Heart right ventricle (tissue), 16 donors: Measurements from ENCODE around the gene FGFRL1. TPM values are rescaled to one million over a fixed set of nuclear protein-coding genes. Genes with fewer than 3 reads are reported as not detected.

ENCODE experiments used
- ATAC-seq, 8 donors: fragments of 200-7000 bp; cut with Tn5 transposase; one replicate each; pipeline ENCODE4 v1.9.1; 2020; ENCODE audit warnings: mild to moderate bottlenecking in 8 of 8, moderate library complexity in 8 of 8, moderate number of reproducible peaks in 1 of 8
- DNase-seq, 2 donors: peaks; one replicate each; pipeline ENCODE4 v3.0.0-alpha.2; 2020
- H3K27ac ChIP-seq, 10 donors: fragments of 200-600 bp; sonication (generic) in 2 of 10; one replicate each; pipeline versions ENCODE4 v1.5.0 to v1.8.0; 2020 to 2022; ENCODE audit warnings: mild to moderate bottlenecking in 3 of 10
- H3K27me3 ChIP-seq, 7 donors: fragments of 200-600 bp; one replicate each; pipeline ENCODE4 v1.8.0; 2021 to 2022; ENCODE audit warnings: mild to moderate bottlenecking in 2 of 7
- H3K36me3 ChIP-seq, 9 donors: fragments of 200-600 bp; sonication (generic) in 1 of 9; one replicate each; pipeline versions ENCODE4 v1.5.0 to v1.8.0; 2020 to 2022; ENCODE audit warnings: mild to moderate bottlenecking in 2 of 9
- H3K4me1 ChIP-seq, 9 donors: fragments of 200-600 bp; sonication (generic) in 1 of 9; one replicate each; pipeline versions ENCODE4 v1.5.0 to v1.8.0; 2020 to 2022; ENCODE audit warnings: mild to moderate bottlenecking in 4 of 9
- H3K4me3 ChIP-seq, 10 donors: fragments of 200-600 bp; sonication (generic) in 2 of 10; one replicate each; pipeline versions ENCODE4 v1.5.0 to v1.8.0; 2020 to 2022; ENCODE audit warnings: mild to moderate bottlenecking in 7 of 10, moderate library complexity in 2 of 10
- H3K9me3 ChIP-seq, 11 donors: fragments of 200-600 bp in 10 of 11; sonication (generic) in 2 of 11; one replicate each; pipeline versions ENCODE4 v1.5.0 to v1.8.0; 2013 to 2022; ENCODE audit warnings: mild to moderate bottlenecking in 2 of 11, control low read depth in 1 of 11, moderate library complexity in 1 of 11
- CTCF ChIP-seq, 9 donors: fragments of 200-600 bp; sonication (generic) in 2 of 9; IDR thresholded peaks; one replicate each; pipeline versions ENCODE4 v1.5.0 to v1.8.0; 2021 to 2022; ENCODE audit warnings: antibody characterized with exemption in 9 of 9, mild to moderate bottlenecking in 5 of 9, moderate library complexity in 1 of 9
- WGBS, 2 donors: extraction: QIAGEN DNeasy Blood & Tissue Kit; methylation state at CpG; one replicate each; pipeline ENCODE4 v1.1.7; 2013; ENCODE audit warnings: inconsistent platforms in 1 of 2; 5-methylcytosine and 5-hydroxymethylcytosine counted together
- intact Hi-C, 10 donors: fragments of 100-400 bp; cut with DNase I; formaldehyde crosslinking; loops; one replicate each; pipeline versions ENCODE4 v1.11.1 to v1.14.2; 2022
- polyA plus RNA-seq, 2 donors: library from polyadenylated mRNA; stranded (reverse); fragments of 200-250 nt; gene quantifications; one replicate each; pipeline ENCODE4 v1.2.3, GENCODE V29; 2013
- total RNA-seq, 10 donors: library from RNA; stranded (reverse); fragmentation: NEBNext Ultra II Directional in 3 of 10; extraction: Animal tissue kit (Norgen Biotek cat#: 25700) in 3 of 10; gene quantifications; one replicate each; pipeline versions ENCODE4 v1.2.1 to v1.2.4, GENCODE V29; 2021 to 2023
- donor health status: Arrhythmogenic right ventricular cardiomyopathy.
- donor health status: ischemic (EF 13 %, LVEDD 7.1; RV severe dilation, severe dysfunction).
- donor health status: healthy with polysubstance abuse.
- donor health status: DM: no; HTN: yes; CAD: no.
- donor health status: DM: no; HTN: no; CAD: no.
- donor health status: ischemic (EF 25% LVEDD 6.9; RV normal size, moderate dysfunction).
- donor health status: ischemic (EF 25% LVEDD 5.7; RV mildly dilated, moderate dysfunction).
- donor health status: healthy.
- donor health status: DM: yes; HTN: yes; CAD: no.
- donor health status: Ischemic cardiomyopathy.
- donor health status: ischemic (EF 35%, LVEDD 5.7; RV mildly dilated, moderate dysfunction).
- donor health status: nonischemic (EF 11% LVEDD 7.7; RV severe dilation, severe dysfunction).
- donor health status: DM: yes; HTN: yes; CAD: no.
- donor health status: PGD.
- donor health status: ischemic (EF 29% LVEDD 5.4; RV normal size, mild dysfunction).
- donor health status: nonischemic (EF 23%, LVEDD 6.1; RV moderate dilation, normal function).

Gene FGFRL1
- total and polyA plus RNA-seq, 12 donors: 17.1 to 36.6 (median 26.0) TPM

GRCh38 chr4:1028574-1029220 is 17.3 kb downstream of the FGFRL1 start:
- peaks cover 0 to 40% (median 32%) of the 10 kb centered on the region in 7 donors for H3K27me3 ChIP-seq
- intact Hi-C loops: no loop called here
- H3K27ac ChIP-seq: no peak overlapping the region
- H3K36me3 ChIP-seq: peaks cover 0 to 15% (median 0%) of the 10 kb centered on the region in 9 donors
- no peak for TF ChIP-seq CTCF (IDR thresholded peaks at IDR 0.05)
- H3K4me1 ChIP-seq: peaks cover 0 to 12% (median 0%) of the 10 kb centered on the region in 9 donors
- WGBS, 2 donors: 82 to 85% methylated on average over 36 of the region's 36 CpGs
- DNase-seq (no peak), ATAC-seq (no peak)
- no peaks in the 10 kb centered on the region for H3K9me3 ChIP-seq
- H3K4me3 ChIP-seq: no peak overlapping the region

- Histone ChIP-seq H3K9me3 (no peaks in the 10 kb centered on the region), H3K4me1 (peaks cover 0 to 18% (median 0%) of the 10 kb centered on the region in 9 donors), H3K27me3 (peaks cover 0 to 44% (median 38%) of the 10 kb centered on the region in 7 donors), H3K36me3 (peaks cover 0 to 11% (median 0%) of the 10 kb centered on the region in 9 donors), H3K4me3 (no peak overlapping the region), H3K27ac (no peak overlapping the region)
- no peak for TF ChIP-seq CTCF (IDR thresholded peaks at IDR 0.05)
- ATAC-seq: no peak
- 54 to 65% methylated on average over 16 to 17 of the region's 17 CpGs for WGBS, 2 donors
- no peak for DNase-seq
- intact Hi-C loops: no loop called here
These were observed 18.1 kb downstream of the FGFRL1 start for GRCh38 chr4:1029529-1029928.

DNA sequence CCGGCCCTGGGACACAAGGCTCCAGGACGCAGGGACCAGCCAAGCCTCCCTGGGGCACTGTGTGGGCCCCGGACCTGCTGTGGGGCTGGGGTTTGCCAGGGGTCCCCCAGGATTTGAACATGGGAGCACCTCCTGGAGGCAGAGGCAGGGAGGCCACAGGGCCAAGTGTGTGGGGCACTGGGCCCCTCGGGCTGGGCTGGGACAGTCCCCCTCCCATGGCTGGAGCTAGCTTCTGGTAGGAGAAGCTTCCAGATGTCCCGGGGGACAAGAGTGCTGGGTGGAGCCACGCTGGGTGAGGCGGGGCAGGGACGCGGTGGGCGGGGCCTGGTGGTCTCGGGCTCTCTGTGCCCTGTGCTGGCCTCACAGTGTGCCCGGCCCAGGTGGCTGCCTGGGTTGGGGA is 18.6 kb downstream of the FGFRL1 start:
- DNase-seq: no peak
- intact Hi-C loops: no loop called here
- Histone ChIP-seq H3K27ac (no peak overlapping the region), H3K9me3 (no peaks in the 10 kb centered on the region), H3K4me3 (no peak overlapping the region), H3K4me1 (peaks cover 0 to 21% (median 0%) of the 10 kb centered on the region in 9 donors), H3K36me3 (peaks cover 0 to 7% (median 0%) of the 10 kb centered on the region in 9 donors), H3K27me3 (peaks cover 0 to 44% (median 41%) of the 10 kb centered on the region in 7 donors)
- no peak for TF ChIP-seq CTCF (IDR thresholded peaks at IDR 0.05)
- ATAC-seq: no peak
- WGBS, 2 donors: 68% methylated on average over 12 of the region's 12 CpGs

- intact Hi-C loops: no loop called here
- Histone ChIP-seq H3K27me3 (peaks cover 0 to 44% (median 41%) of the 10 kb centered on the region in 7 donors), H3K36me3 (peaks cover 0 to 2% (median 0%) of the 10 kb centered on the region in 9 donors), H3K4me3 (no peak overlapping the region), H3K9me3 (no peaks in the 10 kb centered on the region), H3K27ac (no peak overlapping the region), H3K4me1 (peaks cover 0 to 26% (median 5%) of the 10 kb centered on the region in 9 donors)
- TF ChIP-seq CTCF (IDR thresholded peaks at IDR 0.05): no peak
- DNase-seq: no peak
- 68 to 78% methylated on average over 16 of the region's 16 CpGs for WGBS, 2 donors
- ATAC-seq: no peak
These were observed 19.1 kb downstream of the FGFRL1 start for GRCh38 chr4:1030559-1030958.
